GM06990 (cell line): ENCODE data around the gene DHX57.

Source experiments
- DNase-seq: peaks from one replicate; pipeline ENCODE4 v3.0.0-alpha.2; 2011; ENCODE audit not compliant: insufficient read length; ENCODE audit errors: extremely low read depth
- H3K27me3 ChIP-seq: replicated peaks from 2 replicates; pipeline ENCODE4 v1.6.0; 2011; ENCODE audit warnings: low read length; ENCODE audit not compliant: control insufficient read depth, insufficient read depth
- H3K36me3 ChIP-seq: 2 replicates; pipeline ENCODE4 v1.5.1; 2011; ENCODE audit warnings: low read length; ENCODE audit not compliant: control insufficient read depth, insufficient read depth
- H3K4me3 ChIP-seq: replicated peaks from 2 replicates; pipeline ENCODE4 v1.5.1; 2011; ENCODE audit warnings: low read depth, mild to moderate bottlenecking, control low read depth, low read length
- TF ChIP-seq, protein P1 (sequence below): IDR thresholded peaks from 2 replicates; pipeline ENCODE4 v1.5.1; 2011; ENCODE audit warnings: low read length, control low read depth, mild to moderate bottlenecking, inconsistent platforms; ENCODE audit not compliant: insufficient read depth, poor library complexity, severe bottlenecking

Gene DHX57, protein sequence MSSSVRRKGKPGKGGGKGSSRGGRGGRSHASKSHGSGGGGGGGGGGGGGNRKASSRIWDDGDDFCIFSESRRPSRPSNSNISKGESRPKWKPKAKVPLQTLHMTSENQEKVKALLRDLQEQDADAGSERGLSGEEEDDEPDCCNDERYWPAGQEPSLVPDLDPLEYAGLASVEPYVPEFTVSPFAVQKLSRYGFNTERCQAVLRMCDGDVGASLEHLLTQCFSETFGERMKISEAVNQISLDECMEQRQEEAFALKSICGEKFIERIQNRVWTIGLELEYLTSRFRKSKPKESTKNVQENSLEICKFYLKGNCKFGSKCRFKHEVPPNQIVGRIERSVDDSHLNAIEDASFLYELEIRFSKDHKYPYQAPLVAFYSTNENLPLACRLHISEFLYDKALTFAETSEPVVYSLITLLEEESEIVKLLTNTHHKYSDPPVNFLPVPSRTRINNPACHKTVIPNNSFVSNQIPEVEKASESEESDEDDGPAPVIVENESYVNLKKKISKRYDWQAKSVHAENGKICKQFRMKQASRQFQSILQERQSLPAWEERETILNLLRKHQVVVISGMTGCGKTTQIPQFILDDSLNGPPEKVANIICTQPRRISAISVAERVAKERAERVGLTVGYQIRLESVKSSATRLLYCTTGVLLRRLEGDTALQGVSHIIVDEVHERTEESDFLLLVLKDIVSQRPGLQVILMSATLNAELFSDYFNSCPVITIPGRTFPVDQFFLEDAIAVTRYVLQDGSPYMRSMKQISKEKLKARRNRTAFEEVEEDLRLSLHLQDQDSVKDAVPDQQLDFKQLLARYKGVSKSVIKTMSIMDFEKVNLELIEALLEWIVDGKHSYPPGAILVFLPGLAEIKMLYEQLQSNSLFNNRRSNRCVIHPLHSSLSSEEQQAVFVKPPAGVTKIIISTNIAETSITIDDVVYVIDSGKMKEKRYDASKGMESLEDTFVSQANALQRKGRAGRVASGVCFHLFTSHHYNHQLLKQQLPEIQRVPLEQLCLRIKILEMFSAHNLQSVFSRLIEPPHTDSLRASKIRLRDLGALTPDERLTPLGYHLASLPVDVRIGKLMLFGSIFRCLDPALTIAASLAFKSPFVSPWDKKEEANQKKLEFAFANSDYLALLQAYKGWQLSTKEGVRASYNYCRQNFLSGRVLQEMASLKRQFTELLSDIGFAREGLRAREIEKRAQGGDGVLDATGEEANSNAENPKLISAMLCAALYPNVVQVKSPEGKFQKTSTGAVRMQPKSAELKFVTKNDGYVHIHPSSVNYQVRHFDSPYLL (N-terminal part only)

GRCh38 chr2:38875576-38876367, at the start of gene DHX57, which contains the start of gene MORN2:
Gene DHX57, minus strand, starts transcription at chr2:38875934. Its CDS starts 7,529 bp downstream, at chr2:38868405.
Gene MORN2, plus strand, starts transcription at chr2:38875976.
- Histone ChIP-seq H3K27me3 (no peaks in the 10 kb centered on the region), H3K4me3 (peak within 1 kb of the TSS; percentile 97), H3K36me3 (no peaks in the 10 kb centered on the region; the same call in 1 of the 2 replicates)
- TF ChIP-seq, protein P1, sequence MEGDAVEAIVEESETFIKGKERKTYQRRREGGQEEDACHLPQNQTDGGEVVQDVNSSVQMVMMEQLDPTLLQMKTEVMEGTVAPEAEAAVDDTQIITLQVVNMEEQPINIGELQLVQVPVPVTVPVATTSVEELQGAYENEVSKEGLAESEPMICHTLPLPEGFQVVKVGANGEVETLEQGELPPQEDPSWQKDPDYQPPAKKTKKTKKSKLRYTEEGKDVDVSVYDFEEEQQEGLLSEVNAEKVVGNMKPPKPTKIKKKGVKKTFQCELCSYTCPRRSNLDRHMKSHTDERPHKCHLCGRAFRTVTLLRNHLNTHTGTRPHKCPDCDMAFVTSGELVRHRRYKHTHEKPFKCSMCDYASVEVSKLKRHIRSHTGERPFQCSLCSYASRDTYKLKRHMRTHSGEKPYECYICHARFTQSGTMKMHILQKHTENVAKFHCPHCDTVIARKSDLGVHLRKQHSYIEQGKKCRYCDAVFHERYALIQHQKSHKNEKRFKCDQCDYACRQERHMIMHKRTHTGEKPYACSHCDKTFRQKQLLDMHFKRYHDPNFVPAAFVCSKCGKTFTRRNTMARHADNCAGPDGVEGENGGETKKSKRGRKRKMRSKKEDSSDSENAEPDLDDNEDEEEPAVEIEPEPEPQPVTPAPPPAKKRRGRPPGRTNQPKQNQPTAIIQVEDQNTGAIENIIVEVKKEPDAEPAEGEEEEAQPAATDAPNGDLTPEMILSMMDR = no peak
- DNase-seq = peak; percentile 83

DNA sequence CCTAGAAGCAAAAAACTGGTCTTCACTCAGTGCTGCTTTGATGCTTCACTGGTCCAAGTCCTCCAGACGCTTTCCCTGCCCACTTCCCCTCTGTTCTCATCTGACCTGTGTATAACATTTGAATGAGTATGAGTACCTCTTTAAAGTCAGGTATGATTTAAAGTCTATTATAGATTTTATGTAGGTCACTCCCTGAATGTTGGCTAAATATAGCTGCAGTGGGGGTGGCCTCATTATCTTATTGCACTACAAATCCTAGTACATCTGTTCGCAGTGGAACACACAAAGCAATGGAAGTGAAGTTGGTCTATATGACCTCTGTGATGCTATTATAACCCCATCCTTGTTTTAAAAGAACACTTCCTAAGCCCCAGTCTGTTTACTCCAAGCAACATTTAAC, 47.2 kb upstream of the DHX57 start:
- TF ChIP-seq, protein P1 = no peak
- H3K4me3 ChIP-seq = no peak overlapping the region

DNA sequence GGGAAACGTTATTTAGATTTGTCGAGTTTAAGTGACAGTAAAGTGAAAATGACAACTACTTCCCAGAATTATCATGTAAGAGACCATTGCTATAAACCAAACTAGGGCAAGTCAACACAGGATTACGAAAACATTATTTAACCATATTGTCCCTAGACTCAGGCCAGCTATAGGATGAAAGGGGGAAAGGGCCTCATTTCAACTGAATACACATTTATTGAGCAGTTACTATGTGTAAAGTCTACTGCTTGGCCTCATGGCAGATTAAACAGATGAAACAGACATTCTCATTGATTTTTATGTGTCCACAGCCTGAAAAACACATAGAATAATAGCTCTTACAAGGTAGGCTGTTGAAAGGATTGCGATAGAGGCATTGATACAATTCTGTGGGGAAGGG, 46.7 kb upstream of the DHX57 start:
- Histone ChIP-seq H3K27me3 (no peaks in the 10 kb centered on the region), H3K36me3 (no peaks in the 10 kb centered on the region), H3K4me3 (no peak overlapping the region)
- DNase-seq = no peak
- TF ChIP-seq, protein P1 = no peak

More for the DNA sequence above, 47.2 kb upstream of the DHX57 start:
- Histone ChIP-seq H3K27me3 (no peaks in the 10 kb centered on the region), H3K36me3 (no peaks in the 10 kb centered on the region)
- no peak for DNase-seq

DNA sequence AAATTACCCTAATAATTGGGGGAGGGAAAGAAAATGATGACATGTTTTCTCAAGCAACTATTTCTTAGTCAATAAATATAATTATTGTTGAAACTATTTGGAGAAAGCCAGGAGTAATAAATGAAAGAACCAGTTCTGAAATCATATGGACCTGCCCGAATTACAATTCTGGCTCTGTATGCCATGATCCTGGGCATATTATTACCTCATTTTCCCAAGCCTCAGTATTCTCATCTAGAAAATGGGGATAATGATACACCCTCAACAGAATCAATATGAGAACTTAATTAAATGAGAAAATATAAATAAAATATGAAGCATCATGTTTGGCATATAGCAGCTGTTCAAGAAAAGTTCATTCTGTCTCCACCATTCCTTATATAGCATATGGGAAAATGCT, 36.9 kb upstream of the DHX57 start:
- no peak for DNase-seq
- TF ChIP-seq, protein P1 = no peak
- Histone ChIP-seq H3K4me3 (no peak overlapping the region), H3K36me3 (no peaks in the 10 kb centered on the region), H3K27me3 (no peaks in the 10 kb centered on the region; the same call in 1 of the 2 replicates)

- H3K27me3 ChIP-seq = no peaks in the 10 kb centered on the region; the same call in 1 of the 2 replicates
- no peak overlapping the region for H3K4me3 ChIP-seq
- no peak for DNase-seq
- no peaks in the 10 kb centered on the region for H3K36me3 ChIP-seq
- TF ChIP-seq, protein P1 = no peak
Measured at GRCh38 chr2:38911191-38911590, 35.5 kb upstream of the DHX57 start.
